Naive thymus-derived CD8-positive, alpha-beta T cell (primary cell): ENCODE measurements around the gene DNPH1. TPM values are rescaled to one million over a fixed set of nuclear protein-coding genes. Genes with fewer than 3 reads are reported as not detected.

Experiments used
- ATAC-seq, 2 donors: fragments of 150-1000 bp; cut with Tn5 transposase in 1 of 2; sonication (Bioruptor Pico), chemical (Tn5 transposase) in 1 of 2; 1 replicate in 1 of 2; 2 replicates in 1 of 2; pipeline ENCODE4 v1.10.0; 2021; ENCODE audit warnings: mild to moderate bottlenecking in 2 of 2, moderate library complexity in 2 of 2
- POLR2A ChIA-PET: fragments of 350-600 bp; sonication (Branson Sonifier 250); formaldehyde crosslinking; loops from one replicate; lab custom pipeline; 2021; ENCODE audit warnings: antibody characterized with exemption; lab: Charles Lee
- DNase-seq, 10 donors: peaks; one replicate each; pipeline versions ENCODE4 v3.0.0 to v3.0.0-alpha.2; 2020 to 2022
- H3K27ac Mint-ChIP-seq, 10 donors: one replicate each; pipeline ENCODE4 v1.8.0; 2020 to 2022; ENCODE audit warnings: mild to moderate bottlenecking in 10 of 10, mixed read lengths in 10 of 10, moderate library complexity in 4 of 10, inconsistent platforms in 1 of 10
- H3K27me3 Mint-ChIP-seq, 5 donors: one replicate each; pipeline ENCODE4 v1.8.0; 2021 to 2022; ENCODE audit warnings: mixed read lengths in 5 of 5
- H3K36me3 Mint-ChIP-seq, 3 donors: one replicate each; pipeline ENCODE4 v1.8.0; 2020 to 2022; ENCODE audit warnings: mixed read lengths in 3 of 3, mild to moderate bottlenecking in 2 of 3, inconsistent platforms in 1 of 3
- H3K4me1 Mint-ChIP-seq, 4 donors: one replicate each; pipeline ENCODE4 v1.8.0; 2021 to 2022; ENCODE audit warnings: mixed read lengths in 4 of 4
- H3K4me3 Mint-ChIP-seq, 10 donors: one replicate each; pipeline ENCODE4 v1.8.0; 2020 to 2022; ENCODE audit warnings: mild to moderate bottlenecking in 10 of 10, mixed read lengths in 10 of 10, moderate library complexity in 6 of 10, inconsistent platforms in 1 of 10
- H3K9me3 Mint-ChIP-seq, 9 donors: one replicate each; pipeline ENCODE4 v1.8.0; 2020 to 2022; ENCODE audit warnings: mixed read lengths in 9 of 9, mild to moderate bottlenecking in 3 of 9, inconsistent platforms in 1 of 9, moderate library complexity in 1 of 9
- polyA plus RNA-seq, 3 donors: library from polyadenylated mRNA; unstranded; fragments of 300-500 nt; fragmentation: Illumina TruSeq; gene quantifications; one replicate each; pipeline ENCODE4 v1.2.3, GENCODE V29; 2021
- total RNA-seq, 8 experiments: library from RNA in 2 of 8; stranded (reverse) in 2 of 8; gene quantifications; one replicate each; pipeline ENCODE4 v1.2.3 and lab custom pipeline; 2021 to 2026

Gene DNPH1, protein sequence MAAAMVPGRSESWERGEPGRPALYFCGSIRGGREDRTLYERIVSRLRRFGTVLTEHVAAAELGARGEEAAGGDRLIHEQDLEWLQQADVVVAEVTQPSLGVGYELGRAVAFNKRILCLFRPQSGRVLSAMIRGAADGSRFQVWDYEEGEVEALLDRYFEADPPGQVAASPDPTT
- total RNA-seq: 10 to 100 TPM; 45.9 to 53.8 TPM
- 100 to 1,000 TPM; 109 to 173 (median 121) TPM for polyA plus RNA-seq
- 8.9 to 41.1 (median 36.1) reads per million in 6 experiments for total RNA-seq (lab: John Stamatoyannopoulos, UW)

DNA sequence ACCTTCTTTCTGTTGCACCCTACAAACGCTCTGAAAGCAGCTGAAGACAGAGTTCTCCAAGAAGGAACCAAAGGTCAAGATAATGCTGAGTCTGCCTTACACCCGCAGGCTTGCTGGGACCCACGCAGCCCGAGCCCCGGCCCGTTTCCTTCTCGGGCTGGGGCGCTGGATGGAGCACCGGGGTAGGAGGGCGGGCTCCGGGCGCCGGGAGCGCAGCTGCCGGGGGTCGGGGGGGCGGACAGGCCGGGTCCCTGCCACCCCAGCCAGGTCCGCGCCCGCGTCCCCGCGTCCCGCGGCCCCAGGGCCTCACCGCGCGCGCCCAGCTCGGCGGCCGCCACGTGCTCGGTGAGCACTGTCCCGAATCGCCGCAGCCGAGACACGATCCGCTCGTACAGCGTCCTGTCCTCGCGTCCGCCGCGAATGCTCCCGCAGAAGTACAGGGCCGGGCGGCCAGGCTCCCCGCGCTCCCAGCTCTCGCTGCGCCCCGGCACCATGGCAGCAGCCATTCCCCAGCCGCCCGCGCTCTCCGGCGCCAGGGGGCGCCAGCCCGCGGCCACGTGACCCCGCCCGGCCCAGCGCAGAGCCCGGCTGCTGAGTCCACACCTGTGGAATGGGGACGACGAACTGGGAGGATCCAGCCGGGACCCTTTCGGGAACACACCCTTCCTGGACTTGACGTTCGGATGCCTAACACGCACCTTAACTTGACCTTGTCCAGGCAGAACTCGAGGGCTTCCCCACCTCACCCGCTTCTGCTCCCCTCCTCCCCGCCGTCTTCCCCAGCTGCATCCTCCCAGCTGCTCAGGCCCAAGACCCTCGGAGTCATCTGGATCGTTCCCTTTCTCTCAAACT lies at the start of gene DNPH1:
DNPH1 (minus strand) TSS at position 531 of the 852 bp plus-strand sequence; CDS start at position 506, 25 bp downstream.
- Mint-ChIP-seq H3K4me1 (peaks cover 18 to 49% (median 43%) of the 10 kb centered on the region in 4 donors), H3K4me3 (peak within 1 kb of the TSS; percentile 80 to 92 (median 90)), H3K27me3 (peaks cover 0 to 6% (median 0%) of the 10 kb centered on the region in 5 donors), H3K9me3 (no peaks in the 10 kb centered on the region), H3K27ac (peak within 1 kb of the TSS; percentile 91 to 100 (median 96)), H3K36me3 (peaks cover 0 to 4% (median 0%) of the 10 kb centered on the region in 3 donors)
- POLR2A ChIA-PET: interaction anchor here (0.6 to 2.6 kb wide), 15 partner anchors 9 to 412 kb away, joined by 3 to 11 read pairs (median 5); partner anchors contain the start of genes ABCC10, CUL9, KLC4 and MRPL2
- peak; percentile 62 to 86 (median 82) for DNase-seq
- ATAC-seq: peak; percentile 74 to 82

DNA sequence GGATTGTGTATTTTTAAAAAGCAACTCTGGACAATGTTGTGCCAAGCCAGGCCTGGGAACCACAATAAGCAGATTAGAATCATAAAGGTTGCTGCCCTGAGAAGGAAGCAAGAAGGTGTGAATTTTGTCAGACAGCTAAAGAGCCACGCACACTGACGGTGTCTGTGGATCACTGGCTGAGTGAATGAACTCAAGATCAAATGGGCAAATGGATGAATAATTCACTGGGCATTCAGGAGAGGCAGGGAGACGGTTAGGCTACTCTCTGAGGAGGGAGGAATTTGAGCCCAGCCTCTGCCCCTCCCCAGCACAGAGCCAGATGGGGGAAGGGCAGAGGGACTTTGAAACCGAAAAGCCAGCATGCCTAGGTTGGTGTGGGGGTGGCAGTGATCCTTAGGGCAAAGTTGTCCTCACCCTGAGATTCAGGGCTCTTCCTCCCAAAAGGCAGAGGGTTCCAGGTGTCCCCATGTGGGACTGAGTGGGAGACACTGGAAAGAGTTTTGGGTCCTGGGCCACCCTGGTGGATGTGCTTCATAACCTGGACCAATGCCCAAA lies 49.3 kb upstream of the DNPH1 start:
- no peak overlapping the region for H3K4me3 Mint-ChIP-seq
- DNase-seq (no peak), ATAC-seq (no peak)
- peaks cover 15 to 52% (median 22%) of the 10 kb centered on the region in 5 donors for H3K27me3 Mint-ChIP-seq
- no peaks in the 10 kb centered on the region for H3K9me3 Mint-ChIP-seq
- H3K4me1 Mint-ChIP-seq: peaks cover 10 to 15% (median 15%) of the 10 kb centered on the region in 4 donors
- POLR2A ChIA-PET: no interaction called here
- H3K27ac Mint-ChIP-seq: peak overlapping the region in 1 of 10 donors; percentile 57
- no peaks in the 10 kb centered on the region for H3K36me3 Mint-ChIP-seq

DNA sequence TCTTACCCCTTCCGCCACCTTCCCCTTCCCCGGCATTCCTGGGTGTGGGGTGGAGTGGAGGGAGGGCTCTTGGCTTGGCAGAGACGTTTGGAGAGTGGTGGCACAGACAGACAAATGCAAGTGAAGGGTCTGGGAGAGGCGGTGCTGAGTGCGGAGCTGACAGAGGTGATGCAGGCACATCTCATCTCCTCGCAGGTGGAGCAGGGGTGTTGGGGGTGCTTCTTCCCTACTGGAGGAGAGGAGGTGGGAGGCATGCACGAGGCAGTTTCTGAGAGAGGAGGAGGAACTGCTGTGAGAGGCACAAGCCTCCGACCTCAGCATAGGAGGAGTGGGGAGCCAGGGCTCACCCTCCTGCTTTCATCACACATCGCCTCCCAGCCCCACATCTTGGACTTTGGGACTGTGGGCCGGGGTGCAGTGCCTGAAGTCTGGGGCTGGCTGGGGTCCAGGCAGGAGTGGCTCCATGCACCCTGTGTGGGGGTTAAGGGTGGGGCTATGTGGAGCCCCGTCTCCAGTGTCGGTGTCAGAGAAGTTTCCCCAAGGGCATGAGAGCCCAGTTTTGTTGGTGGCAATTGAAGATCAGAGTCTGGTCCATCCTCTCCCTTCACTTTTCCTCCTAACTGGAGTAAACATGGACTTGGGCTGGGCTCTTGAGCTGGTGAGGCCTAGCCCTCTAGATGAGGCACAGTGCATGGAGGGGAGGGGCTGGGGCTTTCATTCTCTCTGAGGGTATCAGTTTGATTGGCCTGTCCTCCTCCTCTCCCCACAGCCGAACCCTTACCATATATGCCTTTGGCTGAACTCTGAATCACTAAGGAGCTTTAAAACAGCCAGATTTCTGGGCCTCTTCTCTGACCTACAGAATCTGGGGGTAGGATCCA lies 48.6 kb upstream of the DNPH1 start:
- no peak for ATAC-seq
- Mint-ChIP-seq H3K27me3 (peaks cover 15 to 52% (median 22%) of the 10 kb centered on the region in 5 donors), H3K36me3 (no peaks in the 10 kb centered on the region), H3K4me1 (peaks cover 10 to 16% (median 15%) of the 10 kb centered on the region in 4 donors), H3K4me3 (no peak overlapping the region), H3K9me3 (no peaks in the 10 kb centered on the region), H3K27ac (peak overlapping the region in 3 of 10 donors; percentile 36 to 57 (median 46))
- POLR2A ChIA-PET: no interaction called here
- no peak for DNase-seq

DNA sequence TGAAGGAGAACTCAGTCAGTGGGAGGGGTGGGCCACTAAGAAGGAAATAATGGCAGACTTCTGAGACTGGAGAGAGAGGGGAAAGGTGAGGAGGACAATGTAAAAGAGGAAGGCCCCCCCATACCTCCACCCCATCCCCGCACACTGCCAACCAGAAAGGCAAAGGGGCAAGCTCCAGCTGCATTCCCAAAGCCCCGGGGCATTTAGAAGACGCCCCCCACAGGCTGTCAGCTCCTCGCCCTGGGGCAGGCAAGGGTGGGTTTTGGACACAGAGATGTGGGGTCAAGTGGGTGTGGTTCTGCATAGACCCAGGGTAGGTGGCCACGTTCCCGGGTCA lies 48.0 kb upstream of the DNPH1 start:
- Mint-ChIP-seq H3K27me3 (peaks cover 15 to 47% (median 21%) of the 10 kb centered on the region in 5 donors), H3K9me3 (no peaks in the 10 kb centered on the region), H3K36me3 (no peaks in the 10 kb centered on the region), H3K4me1 (peaks cover 10 to 16% (median 15%) of the 10 kb centered on the region in 4 donors), H3K27ac (peak overlapping the region in 5 of 10 donors; percentile 14 to 62 (median 48)), H3K4me3 (peak overlapping the region in 5 of 10 donors; percentile 31 to 80 (median 36))
- ATAC-seq (no peak), DNase-seq (no peak)
- POLR2A ChIA-PET: interaction anchor here (0.6 to 0.8 kb wide), 4 partner anchors 18 to 241 kb away, joined by 3 read pairs; partner anchors contain the start of gene ABCC10

DNA sequence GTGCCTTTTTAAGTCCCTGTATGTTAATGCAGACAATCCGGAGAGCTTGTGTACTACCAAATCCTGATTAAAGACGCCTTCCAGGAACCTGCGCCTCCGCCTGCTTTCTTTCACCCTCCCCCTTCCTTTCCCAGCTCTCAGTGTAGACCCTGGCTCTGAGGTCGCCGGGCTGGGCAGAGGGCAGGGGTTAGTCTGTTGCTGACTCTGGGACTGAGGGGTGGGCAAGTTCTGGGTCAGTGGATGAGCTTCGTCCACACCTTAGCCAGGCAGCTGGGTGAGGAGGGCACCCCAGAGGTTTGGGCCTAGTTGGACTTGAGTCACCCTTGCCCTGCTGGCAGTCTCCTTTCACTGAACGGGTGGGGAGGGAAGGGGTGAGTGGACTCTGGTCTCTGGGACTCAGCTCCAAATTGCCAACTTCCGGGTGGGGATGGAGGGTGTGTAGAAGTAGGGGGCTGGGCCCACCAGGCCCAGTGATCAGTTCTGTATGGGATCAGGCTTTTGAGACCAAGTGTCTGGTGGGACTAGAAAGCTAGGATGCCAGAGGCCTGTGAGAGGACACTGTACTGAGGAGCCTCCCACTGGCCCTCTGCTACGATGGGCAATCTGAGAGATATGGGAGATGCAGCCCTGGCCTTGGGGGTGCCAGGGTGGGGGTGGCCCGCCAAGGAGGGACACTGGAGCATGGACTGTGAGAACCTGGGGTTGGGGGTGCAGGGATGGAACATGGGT lies 47.5 kb upstream of the DNPH1 start:
- POLR2A ChIA-PET: interaction anchor here (0.5 to 0.9 kb wide), 7 partner anchors 19 to 1227 kb away, joined by 3 to 5 read pairs (median 3); partner anchors contain the start of gene ABCC10
- H3K9me3 Mint-ChIP-seq: no peaks in the 10 kb centered on the region
- H3K4me1 Mint-ChIP-seq: peaks cover 10 to 19% (median 16%) of the 10 kb centered on the region in 4 donors
- DNase-seq (no peak), ATAC-seq (no peak)
- H3K36me3 Mint-ChIP-seq: no peaks in the 10 kb centered on the region
- peak overlapping the region; percentile 24 to 82 (median 61) for H3K4me3 Mint-ChIP-seq
- H3K27me3 Mint-ChIP-seq: peaks cover 15 to 41% (median 19%) of the 10 kb centered on the region in 5 donors
- H3K27ac Mint-ChIP-seq: peak overlapping the region in 7 of 10 donors; percentile 14 to 62 (median 43)

DNA sequence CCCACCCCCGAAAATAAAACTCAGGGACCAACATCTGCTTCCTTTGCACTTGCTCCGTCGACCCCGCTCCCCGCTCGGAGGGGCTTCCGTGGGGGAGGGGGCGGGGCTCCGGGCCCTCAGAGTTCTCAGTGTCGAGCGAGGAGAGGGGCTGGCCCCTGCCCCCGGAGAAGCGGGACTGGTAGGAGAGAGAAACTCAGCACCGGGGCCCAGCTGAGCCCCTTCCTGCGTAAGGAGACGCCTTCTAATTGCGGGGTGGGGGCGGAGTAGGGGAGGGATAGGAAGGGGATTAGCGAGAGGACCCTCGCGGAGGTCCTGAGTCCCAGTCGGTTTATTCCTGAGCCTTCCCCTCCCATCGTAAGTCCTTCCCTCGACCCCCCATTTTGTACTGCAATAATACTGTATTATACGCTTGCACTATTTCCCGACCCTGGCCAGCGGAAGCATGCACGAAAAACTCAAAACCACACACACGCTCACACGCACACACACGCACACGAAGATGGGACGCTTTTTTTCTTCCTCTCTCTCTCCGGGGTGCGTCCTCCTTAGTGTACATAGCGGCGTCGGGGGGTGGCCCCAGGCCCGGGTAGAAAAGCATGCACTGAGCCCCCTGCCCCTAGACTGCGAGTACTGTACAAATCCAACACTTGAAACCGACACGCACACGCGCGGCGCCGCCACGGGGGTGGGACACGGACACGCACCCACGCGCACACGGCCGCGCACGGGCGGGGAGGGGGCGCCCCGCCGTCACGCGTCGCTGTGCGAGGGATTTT lies 46.7 kb upstream of the DNPH1 start:
- Mint-ChIP-seq H3K27ac (peak overlapping the region in 8 of 10 donors; percentile 11 to 85 (median 44)), H3K36me3 (no peaks in the 10 kb centered on the region), H3K9me3 (no peaks in the 10 kb centered on the region), H3K4me3 (peak overlapping the region; percentile 78 to 88 (median 83)), H3K27me3 (peaks cover 11 to 34% (median 15%) of the 10 kb centered on the region in 5 donors), H3K4me1 (peaks cover 10 to 21% (median 16%) of the 10 kb centered on the region in 4 donors)
- ATAC-seq (peak; percentile 69 to 84), DNase-seq (peak in 9 of 10 donors; percentile 15 to 74 (median 47))
- POLR2A ChIA-PET: interaction anchor here (0.8 to 0.9 kb wide), 3 partner anchors 19 to 1226 kb away, joined by 3 read pairs; no protein-coding TSS in a partner anchor

DNA sequence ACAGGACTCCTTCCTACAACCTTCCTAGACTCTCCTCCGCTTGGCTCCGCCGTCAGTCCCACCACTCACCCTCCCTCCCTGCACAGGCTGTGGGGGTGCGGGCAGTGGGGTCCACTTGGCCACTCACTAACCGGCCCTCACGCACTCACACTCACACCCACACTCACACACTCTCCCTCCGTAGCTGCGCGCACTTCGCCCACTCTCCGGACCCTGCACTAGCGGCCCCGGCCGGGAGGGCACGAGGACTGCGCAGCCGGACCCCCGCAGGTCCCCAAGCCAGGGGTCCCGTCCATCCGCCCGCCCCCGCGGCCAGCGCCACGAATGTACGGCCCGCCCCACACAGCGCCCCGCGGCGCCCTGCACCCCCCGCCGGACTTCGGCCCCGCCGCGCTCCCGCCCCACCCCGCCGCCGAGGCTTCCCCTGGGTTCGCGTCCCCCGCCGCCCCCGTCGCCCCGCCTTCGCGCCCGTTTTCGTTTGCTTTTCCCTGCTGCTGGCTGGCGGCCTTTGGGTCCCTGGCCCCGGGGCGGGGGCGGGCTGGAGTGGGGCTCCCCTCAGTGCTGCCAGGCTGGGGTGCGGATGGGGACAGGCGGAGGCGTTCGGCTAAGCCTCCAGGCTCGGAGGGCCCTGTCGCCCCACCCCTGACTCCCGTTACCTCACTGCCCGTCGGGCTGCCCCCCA lies 45.8 kb upstream of the DNPH1 start:
- Mint-ChIP-seq H3K36me3 (no peaks in the 10 kb centered on the region), H3K4me3 (peak overlapping the region; percentile 77 to 88 (median 82)), H3K9me3 (no peaks in the 10 kb centered on the region), H3K27ac (peak overlapping the region in 4 of 10 donors; percentile 60 to 84 (median 65)), H3K27me3 (peaks cover 5 to 30% (median 11%) of the 10 kb centered on the region in 5 donors), H3K4me1 (peaks cover 10 to 28% (median 19%) of the 10 kb centered on the region in 4 donors)
- peak in 4 of 10 donors; percentile 29 to 42 (median 36) for DNase-seq
- POLR2A ChIA-PET: no interaction called here
- peak; percentile 47 to 66 for ATAC-seq

DNA sequence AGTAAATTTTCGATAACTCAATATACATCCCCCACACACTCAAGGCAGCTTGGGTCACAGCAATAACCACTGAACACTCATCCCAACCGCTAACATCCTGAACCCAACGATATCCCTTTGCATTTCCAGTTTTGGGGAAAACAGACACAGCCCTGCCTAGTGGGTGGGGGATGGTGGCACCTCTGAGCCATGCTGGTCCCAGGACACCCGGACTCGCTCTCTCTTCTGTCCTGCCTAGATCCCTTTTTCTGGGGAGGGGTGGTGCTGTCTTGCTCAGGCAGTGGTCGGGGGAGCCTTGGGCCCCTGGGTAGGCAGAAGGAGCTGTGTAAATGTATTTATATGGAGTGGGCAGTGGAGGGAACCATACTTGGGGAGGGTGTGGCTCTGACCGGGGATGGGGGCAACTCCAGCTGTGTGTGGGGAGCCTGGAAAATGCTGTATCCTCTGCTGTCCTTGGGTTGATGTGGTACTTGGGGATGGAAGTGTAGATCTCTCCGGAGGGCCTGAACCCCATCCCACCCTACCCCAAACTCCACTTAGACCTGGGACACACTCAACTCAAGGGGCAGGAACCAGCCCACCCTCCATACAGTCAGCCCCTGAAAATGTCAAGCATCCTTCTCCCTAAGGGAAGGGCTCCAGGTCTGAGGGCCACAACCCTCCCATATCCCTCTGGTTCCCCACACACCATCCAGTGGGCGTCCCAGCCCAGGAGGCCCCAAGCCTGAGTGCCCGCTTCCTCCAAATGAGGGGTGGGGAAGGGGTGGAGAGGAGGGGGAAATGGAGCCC lies 45.0 kb upstream of the DNPH1 start:
- Mint-ChIP-seq H3K27me3 (peaks cover 5 to 34% (median 12%) of the 10 kb centered on the region in 5 donors), H3K9me3 (no peaks in the 10 kb centered on the region), H3K27ac (peak overlapping the region in 6 of 10 donors; percentile 47 to 84 (median 63)), H3K4me1 (peaks cover 10 to 30% (median 24%) of the 10 kb centered on the region in 4 donors), H3K36me3 (no peaks in the 10 kb centered on the region), H3K4me3 (peak overlapping the region; percentile 71 to 85 (median 78))
- ATAC-seq (no peak), DNase-seq (no peak)
- POLR2A ChIA-PET: no interaction called here

DNA sequence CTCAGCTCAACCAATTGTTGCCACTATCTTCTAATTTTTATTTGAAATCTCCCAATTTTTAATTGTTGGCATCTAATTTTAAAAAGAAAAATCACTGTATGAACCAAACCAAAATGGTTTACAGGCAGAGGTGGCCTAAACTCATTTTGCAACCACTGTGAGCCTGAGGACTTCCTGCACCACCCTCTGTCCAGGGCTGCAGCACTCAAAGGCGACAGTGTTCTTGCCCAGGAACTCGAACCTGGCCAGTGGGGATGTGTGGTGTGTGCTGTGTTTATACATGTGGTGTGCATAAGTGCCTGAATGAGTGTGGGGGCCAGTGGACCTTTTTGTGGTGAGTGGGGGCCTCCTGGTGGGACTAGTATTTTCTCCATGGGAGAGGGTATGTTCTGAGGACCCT lies 44.4 kb upstream of the DNPH1 start:
- ATAC-seq (no peak), DNase-seq (no peak)
- Mint-ChIP-seq H3K36me3 (no peaks in the 10 kb centered on the region), H3K27me3 (peaks cover 7 to 38% (median 12%) of the 10 kb centered on the region in 5 donors), H3K4me1 (peaks cover 10 to 36% (median 28%) of the 10 kb centered on the region in 4 donors), H3K9me3 (no peaks in the 10 kb centered on the region), H3K4me3 (peak overlapping the region in 8 of 10 donors; percentile 6 to 83 (median 64)), H3K27ac (no peak overlapping the region)
- POLR2A ChIA-PET: no interaction called here
